Tibial nerve (tissue), 4 donors: ENCODE data around the gene ETV6.

Source experiments
- CTCF ChIP-seq, 5 experiments: fragments of 200-600 bp in 3 of 5; fragments of 450-650 bp in 2 of 5; sonication (generic) in 3 of 5; IDR thresholded peaks; one replicate each; pipeline ENCODE4 v1.5.1; 2016 to 2019; ENCODE audit warnings: antibody characterized with exemption in 5 of 5, mild to moderate bottlenecking in 3 of 5, moderate library complexity in 2 of 5
- EP300 ChIP-seq, 2 donors: sonication (generic); formaldehyde crosslinking; IDR thresholded peaks; one replicate each; pipeline ENCODE4 v1.6.1; 2017; ENCODE audit warnings: antibody characterized with exemption in 2 of 2, mild to moderate bottlenecking in 1 of 2
- POLR2A ChIP-seq, 2 donors: fragments of 450-650 bp; IDR thresholded peaks; one replicate each; pipeline ENCODE4 v1.6.1; 2017; ENCODE audit warnings: antibody characterized with exemption in 2 of 2, mild to moderate bottlenecking in 2 of 2, moderate library complexity in 2 of 2

GRCh38 chr12:11832093-11832492 lies 182.6 kb downstream of the ETV6 start:
- TF ChIP-seq CTCF (IDR thresholded peaks at IDR 0.05), result no peak
- no peak for TF ChIP-seq EP300 (IDR thresholded peaks at IDR 0.05)
- TF ChIP-seq POLR2A (IDR thresholded peaks at IDR 0.05), result no peak
